Thyroid gland (tissue), 4 donors: ENCODE data around the gene TBATA.

Experiments
- CTCF ChIP-seq, 6 experiments: fragments of 200-600 bp in 3 of 6; fragments of 450-650 bp in 3 of 6; sonication (generic) in 3 of 6; IDR thresholded peaks; one replicate each; pipeline ENCODE4 v1.5.1; 2016 to 2019; ENCODE audit warnings: antibody characterized with exemption in 6 of 6, mild to moderate bottlenecking in 2 of 6, inconsistent platforms in 1 of 6, moderate library complexity in 1 of 6
- POLR2A ChIP-seq, 2 donors: fragments of 450-650 bp; IDR thresholded peaks; one replicate each; pipeline ENCODE4 v1.6.1; 2017; ENCODE audit warnings: antibody characterized with exemption in 2 of 2, mild to moderate bottlenecking in 2 of 2, moderate library complexity in 1 of 2

- TF ChIP-seq POLR2A (IDR thresholded peaks at IDR 0.05) (no peak), CTCF (IDR thresholded peaks at IDR 0.05) (no peak)
Measured at GRCh38 chr10:70756700-70757360, 28.3 kb downstream of the TBATA start.
